SKM-1 (cell line): ENCODE data around the gene TXNDC12.
A peak's percentile ranks its signal among the peaks of the same experiment; 100 is the strongest.
"Not testable (repeated sequence)": the region's sequence is repeated elsewhere in the genome, so short reads cannot be mapped to it uniquely, and the experiment has no call there.

Source experiments
- DNase-seq: peaks from one replicate; lab custom pipeline; 2025; ENCODE audit not compliant: unreplicated experiment; lab: John Stamatoyannopoulos, UW

TXNDC12 gene

GRCh38 chr1:52049337-52049736, 5.7 kb downstream of the TXNDC12 start:
- DNase-seq: not testable (repeated sequence)

- not testable (repeated sequence) for DNase-seq
Observed at GRCh38 chr1:52045666-52046195, 9.3 kb downstream of the TXNDC12 start.

- no peak for DNase-seq
Observed at GRCh38 chr1:52045236-52045635, 9.8 kb downstream of the TXNDC12 start.

DNA sequence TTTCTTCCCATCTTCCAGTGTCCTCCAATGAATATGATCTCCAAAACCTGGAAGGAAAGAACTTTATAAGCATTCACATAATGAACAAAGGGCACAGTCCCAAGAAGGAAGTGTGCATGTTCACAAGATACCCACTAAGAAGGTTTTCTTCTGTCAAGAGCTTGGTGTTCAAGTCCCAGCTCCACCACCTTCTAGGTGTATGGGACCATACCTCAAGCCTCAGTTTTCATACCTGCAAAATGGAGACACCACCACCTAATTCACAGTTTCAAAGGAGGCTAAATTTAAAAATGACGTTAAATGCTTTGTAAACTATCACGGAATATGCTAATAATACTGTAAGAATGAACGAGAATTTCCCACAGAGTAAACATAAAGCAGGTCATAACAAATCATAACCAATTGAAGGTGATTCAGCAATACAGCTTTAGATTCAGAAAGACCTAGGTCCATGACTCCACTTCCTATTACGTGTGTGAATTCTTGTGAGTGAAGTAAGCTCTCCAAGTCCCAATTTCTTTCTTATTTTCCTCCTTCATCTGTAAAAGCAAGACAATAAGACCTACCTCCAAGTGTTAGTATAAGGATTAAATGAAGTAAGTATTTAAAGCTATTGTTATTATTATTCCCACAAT, 13.3 kb downstream of the TXNDC12 start:
- no peak for DNase-seq

DNA sequence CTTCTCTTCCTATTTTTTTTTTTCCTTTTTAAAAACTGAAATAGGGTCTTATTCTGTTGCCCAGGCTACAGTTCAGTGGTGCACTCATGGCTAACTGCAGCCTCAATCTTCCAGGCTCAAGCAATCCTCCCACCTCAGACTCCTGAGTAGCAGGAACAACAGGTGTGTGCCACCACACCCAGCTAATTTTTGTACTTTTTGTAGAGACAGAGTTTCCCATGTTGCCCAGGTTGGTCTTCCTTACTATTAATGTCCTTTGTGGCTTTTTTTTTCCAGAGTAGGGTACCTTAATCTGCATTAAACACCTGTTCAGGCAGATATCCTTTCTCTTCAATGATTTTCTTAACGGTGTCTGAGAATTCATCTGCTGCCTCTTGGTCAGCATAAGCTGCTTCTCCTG, 17.1 kb downstream of the TXNDC12 start:
- no peak for DNase-seq

- no peak for DNase-seq
Observed at GRCh38 chr1:52037402-52037814, 17.6 kb downstream of the TXNDC12 start.

DNA sequence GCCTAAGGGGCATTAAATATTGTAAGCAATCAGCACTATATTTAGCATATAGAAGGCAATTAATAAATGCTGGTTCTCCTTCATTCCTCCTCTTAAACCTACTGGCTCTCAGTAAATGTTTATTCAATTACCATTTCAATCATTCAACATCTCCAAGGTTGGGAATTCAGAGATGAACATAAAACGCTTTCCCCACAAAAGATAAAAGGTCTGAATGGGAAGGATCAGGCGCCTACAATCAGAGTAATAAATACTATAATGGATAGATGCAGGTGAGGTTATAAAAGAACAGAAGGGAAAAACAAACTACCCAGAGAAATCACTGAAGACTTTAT, 21.0 kb downstream of the TXNDC12 start:
- DNase-seq: no peak

- peak; percentile 68 for DNase-seq
Observed at GRCh38 chr1:52033190-52034049, 21.6 kb downstream of the TXNDC12 start, which contains the start of gene KTI12. TSS of gene KTI12 (minus strand) at chr1:52033810. CDS start at chr1:52033761, 49 bp downstream.

DNA sequence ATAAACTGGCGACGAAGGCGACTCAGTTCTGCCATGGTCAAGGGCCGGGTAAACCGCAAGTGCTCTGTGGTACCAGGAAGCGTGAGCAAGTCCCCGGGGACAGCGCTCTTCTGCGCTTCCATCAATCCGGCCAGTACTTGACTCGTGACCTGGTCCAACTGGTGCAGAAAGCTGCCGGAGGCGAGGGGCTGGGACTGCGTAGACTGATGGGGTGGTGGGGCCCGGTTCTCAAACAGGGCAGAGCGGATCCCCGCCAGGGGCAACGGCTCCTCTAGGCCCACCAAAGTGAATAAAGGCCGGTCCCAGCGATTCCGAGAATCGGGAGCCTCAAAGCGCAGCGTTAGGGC, 22.2 kb downstream of the TXNDC12 start:
- DNase-seq: no peak

DNA sequence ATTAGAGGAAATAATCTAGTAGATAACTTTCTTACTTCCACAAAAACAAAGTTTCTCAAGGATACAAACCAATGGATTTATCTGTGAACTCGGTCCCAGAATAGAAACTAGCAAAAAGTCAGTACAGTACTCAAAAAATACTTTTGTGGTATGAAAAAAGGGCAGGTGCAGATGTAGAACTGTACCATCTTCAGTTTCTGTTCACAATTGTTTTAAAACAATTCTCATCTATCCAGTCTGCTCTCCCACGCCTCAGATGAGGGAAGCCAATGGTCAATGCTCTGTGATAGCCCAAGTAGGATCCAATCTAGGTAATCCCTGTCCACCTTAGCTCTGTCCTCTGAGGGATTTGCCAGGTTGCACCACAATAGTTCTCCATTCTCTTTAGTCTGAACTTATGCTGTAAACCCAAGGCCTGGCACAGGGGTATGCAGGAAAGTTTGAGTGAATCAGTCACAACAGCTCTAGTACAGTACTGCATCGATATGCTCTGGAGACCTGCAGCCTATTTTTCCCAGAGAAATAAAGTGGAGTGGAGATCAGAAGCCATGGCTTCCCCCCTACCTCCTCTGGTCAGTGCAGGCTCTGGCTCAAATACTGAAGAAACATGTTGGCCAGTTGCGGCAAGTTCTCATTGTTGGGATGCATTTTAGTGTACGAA, 22.7 kb downstream of the TXNDC12 start:
- DNase-seq: no peak

DNA sequence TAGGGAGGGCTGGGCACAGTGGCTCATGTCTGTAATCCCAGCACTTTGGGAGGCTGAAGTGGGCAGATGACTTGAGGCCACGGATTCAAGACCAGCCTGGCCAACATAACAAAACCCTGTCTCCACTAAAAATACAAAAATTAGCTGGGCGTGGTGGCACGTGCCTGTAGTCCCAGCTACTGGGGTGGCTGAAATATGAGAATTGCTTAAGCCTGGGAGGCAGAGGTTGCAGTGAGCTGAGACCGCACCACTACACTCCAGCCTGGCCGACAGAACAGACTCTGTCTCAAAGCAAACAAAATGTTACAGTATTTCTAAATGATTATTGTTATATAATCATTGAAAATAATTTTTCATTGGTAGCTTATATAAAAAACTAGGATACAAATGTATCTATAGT, 26.2 kb downstream of the TXNDC12 start:
- not testable (repeated sequence) for DNase-seq

GRCh38 chr1:52028328-52028727, 26.7 kb downstream of the TXNDC12 start:
- no peak for DNase-seq

DNA sequence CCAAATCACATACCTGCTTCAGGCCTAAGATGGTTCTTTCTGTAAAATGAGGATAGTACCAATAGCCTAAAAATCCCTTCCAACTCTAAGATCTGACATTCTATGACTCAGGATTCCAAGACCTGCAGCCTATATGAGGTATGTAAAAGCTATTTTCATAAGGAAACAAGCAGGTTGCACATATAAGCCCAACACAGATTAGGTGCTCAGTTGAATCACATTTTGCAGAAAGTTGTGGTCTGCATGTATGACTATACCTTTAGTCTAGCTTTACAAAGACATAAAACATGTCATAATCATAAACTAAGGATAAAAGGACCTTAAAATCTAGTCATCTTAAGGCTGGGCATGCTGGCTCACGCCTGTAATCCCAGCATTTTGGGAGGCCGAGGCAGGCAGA, 28.7 kb downstream of the TXNDC12 start:
- DNase-seq: no peak

GRCh38 chr1:52022133-52022532, 32.9 kb downstream of the TXNDC12 start:
- DNase-seq: no peak

GRCh38 chr1:52008071-52008809, 46.8 kb downstream of the TXNDC12 start:
- no peak for DNase-seq

DNA sequence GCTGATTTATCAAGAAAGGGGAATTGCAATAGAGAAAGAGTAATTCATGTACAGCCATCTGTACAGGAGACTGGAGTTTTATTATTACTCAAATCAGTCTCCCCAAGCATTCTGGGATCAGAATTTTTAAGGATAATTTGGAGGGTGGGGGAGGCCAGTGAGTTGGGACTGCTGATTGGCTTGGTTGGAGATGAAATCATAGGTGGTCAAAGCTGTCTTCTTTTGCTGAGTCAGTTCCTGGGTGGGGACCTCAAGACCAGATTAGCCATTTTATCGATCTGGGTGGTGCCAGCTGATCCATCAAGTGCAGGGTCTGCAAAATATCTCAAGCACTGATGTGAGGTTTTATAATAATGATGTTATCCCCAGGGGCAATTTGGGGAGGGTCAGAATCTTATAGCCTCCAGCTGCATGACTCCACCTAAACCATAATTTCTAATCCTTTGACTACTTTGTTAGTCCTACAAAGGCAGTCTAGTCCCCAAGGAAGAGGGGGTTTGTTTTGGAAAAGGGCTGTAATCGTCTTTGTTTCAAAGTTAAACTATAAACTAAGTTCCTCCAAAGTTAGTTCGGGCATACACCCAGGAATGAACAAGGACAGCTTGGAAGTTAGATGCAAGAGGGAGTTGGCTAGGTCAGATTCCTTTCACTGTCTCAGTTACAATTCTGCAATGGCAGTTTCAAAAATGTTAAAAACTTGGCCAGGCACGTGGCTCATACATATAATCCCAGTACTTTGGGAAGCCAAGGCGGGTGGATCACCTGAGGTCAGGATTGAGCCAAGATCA, 47.6 kb downstream of the TXNDC12 start:
- no peak for DNase-seq

GRCh38 chr1:52006081-52006553, 48.9 kb downstream of the TXNDC12 start:
- not testable (repeated sequence) for DNase-seq

DNA sequence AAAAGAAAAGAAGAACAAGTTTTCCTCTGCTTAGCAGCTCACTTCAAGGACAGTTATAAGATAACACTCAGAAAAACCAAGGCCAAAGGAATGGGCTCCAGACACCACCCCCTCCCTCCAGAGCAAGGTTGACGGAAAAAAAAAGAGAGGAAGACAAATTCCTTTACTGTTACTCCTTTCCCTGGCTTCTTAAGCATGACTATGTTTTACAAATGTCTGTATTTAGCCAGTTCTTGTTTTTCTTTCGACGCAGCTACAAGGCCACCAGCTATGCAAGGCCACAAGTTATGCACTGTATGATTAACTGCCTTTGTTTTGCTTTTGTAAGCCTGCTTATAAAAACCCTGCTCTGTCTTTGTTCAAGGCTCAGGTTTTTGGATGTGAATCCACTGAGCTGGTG, 49.4 kb downstream of the TXNDC12 start:
- not testable (repeated sequence) for DNase-seq

GRCh38 chr1:52003877-52004276, 51.1 kb downstream of the TXNDC12 start:
- DNase-seq: no peak
